Peyer's patch (tissue), 4 donors: ENCODE measurements around the gene IL1RAPL1.

ENCODE experiments used
- CTCF ChIP-seq, 6 experiments: fragments of 450-650 bp in 4 of 6; fragments of 200-600 bp in 2 of 6; sonication (generic) in 1 of 6; IDR thresholded peaks; one replicate each; pipeline ENCODE4 v1.5.1; 2017 to 2019; ENCODE audit warnings: antibody characterized with exemption in 6 of 6, mild to moderate bottlenecking in 3 of 6, moderate library complexity in 1 of 6
- POLR2A ChIP-seq, 2 donors: fragments of 450-650 bp; IDR thresholded peaks; one replicate each; pipeline ENCODE4 v1.5.1; 2017; ENCODE audit warnings: antibody characterized with exemption in 2 of 2, mild to moderate bottlenecking in 2 of 2, moderate library complexity in 2 of 2

- TF ChIP-seq CTCF (IDR thresholded peaks at IDR 0.05) (no peak), POLR2A (IDR thresholded peaks at IDR 0.05) (no peak)
These were observed 51.5 kb downstream of the IL1RAPL1 start for GRCh38 chrX:28638775-28639174.
